HL-60 (cell line): Measurements from ENCODE around the gene ADIG.

Experiments
- DNase-seq, 2 experiments: peaks; one replicate each; pipeline ENCODE4 v3.0.0-alpha.2; 2010 to 2020; ENCODE audit warnings: low read depth in 1 of 2, low spot score in 1 of 2
- H3K27ac ChIP-seq: fragments of 250-450 bp; sonication (Bioruptor Pico); replicated peaks from 2 replicates; pipeline ENCODE4 v1.5.1; 2020; ENCODE audit warnings: mild to moderate bottlenecking, moderate library complexity
- H3K27me3 ChIP-seq: fragments of 250-450 bp; sonication (Bioruptor Pico); 2 replicates; pipeline ENCODE4 v1.5.1; 2021; ENCODE audit warnings: mild to moderate bottlenecking, moderate library complexity; ENCODE audit not compliant: insufficient read depth, poor library complexity, severe bottlenecking
- H3K4me3 ChIP-seq: replicated peaks from 2 replicates; pipeline ENCODE4 v1.5.1; 2011; ENCODE audit warnings: mild to moderate bottlenecking, control low read depth, low read length; ENCODE audit not compliant: insufficient read depth
- GABPA ChIP-seq: IDR thresholded peaks from 2 replicates; pipeline ENCODE4 v1.6.1; 2012; ENCODE audit warnings: low read depth
- POLR2AphosphoS5 ChIP-seq: IDR thresholded peaks from 2 replicates; pipeline ENCODE4 v1.6.1; 2012; ENCODE audit warnings: low read depth
- SPI1 ChIP-seq: IDR thresholded peaks from 2 replicates; pipeline ENCODE4 v1.6.1; 2012; ENCODE audit warnings: low read depth, mild to moderate bottlenecking, borderline replicate concordance
- TF ChIP-seq, protein P1 (sequence below): IDR thresholded peaks from one replicate; pipeline ENCODE4 v1.5.1; 2011; ENCODE audit warnings: low read length, control low read depth, inconsistent platforms; ENCODE audit not compliant: insufficient read depth
- TF ChIP-seq, protein P2 (sequence below): IDR thresholded peaks from 2 replicates; pipeline ENCODE4 v1.6.1; 2012; ENCODE audit warnings: low read depth; ENCODE audit not compliant: insufficient replicate concordance

The ADIG gene

DNA sequence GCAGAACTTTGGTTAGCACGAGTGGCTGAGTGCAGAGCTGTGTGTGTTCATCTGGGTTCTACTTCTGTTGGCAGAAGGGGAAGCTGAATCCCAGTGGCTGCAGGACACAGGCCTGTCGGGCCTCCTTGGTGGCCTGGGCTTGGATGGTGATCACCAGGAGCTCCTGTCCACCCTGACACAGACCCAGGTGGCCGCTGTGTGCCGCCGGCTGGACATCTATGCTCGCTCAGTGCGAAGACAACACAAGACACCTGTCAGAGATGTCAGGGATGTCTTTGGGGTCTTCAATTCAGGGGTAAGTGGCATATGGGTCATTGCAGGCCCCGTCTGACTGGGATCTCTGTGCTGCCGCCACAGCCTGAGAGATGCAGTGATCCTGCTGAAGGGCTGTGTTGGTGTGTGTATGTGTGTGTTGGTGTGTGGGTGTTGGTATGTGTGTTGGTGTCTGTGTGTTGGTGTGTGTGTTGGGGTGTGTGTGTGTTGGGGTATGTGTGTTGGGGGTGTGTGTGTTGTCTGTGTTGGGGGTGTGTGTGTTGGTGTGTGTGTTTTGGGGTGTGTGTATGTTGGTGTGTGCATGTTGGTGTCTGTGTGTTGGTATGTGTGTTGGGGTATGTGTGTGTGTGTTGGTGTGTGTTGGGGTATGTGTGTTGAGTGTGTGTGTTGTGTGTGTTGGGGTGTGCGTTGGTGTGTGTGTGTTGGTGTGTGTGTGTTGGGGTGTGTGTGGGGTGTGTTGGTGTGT lies 46.1 kb downstream of the ADIG start:
- Histone ChIP-seq H3K27ac (no peak overlapping the region), H3K27me3 (no peaks in the 10 kb centered on the region), H3K4me3 (no peak overlapping the region)
- no peak for DNase-seq
- no peak for TF ChIP-seq SPI1
- TF ChIP-seq, protein P1, sequence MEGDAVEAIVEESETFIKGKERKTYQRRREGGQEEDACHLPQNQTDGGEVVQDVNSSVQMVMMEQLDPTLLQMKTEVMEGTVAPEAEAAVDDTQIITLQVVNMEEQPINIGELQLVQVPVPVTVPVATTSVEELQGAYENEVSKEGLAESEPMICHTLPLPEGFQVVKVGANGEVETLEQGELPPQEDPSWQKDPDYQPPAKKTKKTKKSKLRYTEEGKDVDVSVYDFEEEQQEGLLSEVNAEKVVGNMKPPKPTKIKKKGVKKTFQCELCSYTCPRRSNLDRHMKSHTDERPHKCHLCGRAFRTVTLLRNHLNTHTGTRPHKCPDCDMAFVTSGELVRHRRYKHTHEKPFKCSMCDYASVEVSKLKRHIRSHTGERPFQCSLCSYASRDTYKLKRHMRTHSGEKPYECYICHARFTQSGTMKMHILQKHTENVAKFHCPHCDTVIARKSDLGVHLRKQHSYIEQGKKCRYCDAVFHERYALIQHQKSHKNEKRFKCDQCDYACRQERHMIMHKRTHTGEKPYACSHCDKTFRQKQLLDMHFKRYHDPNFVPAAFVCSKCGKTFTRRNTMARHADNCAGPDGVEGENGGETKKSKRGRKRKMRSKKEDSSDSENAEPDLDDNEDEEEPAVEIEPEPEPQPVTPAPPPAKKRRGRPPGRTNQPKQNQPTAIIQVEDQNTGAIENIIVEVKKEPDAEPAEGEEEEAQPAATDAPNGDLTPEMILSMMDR = no peak

DNA sequence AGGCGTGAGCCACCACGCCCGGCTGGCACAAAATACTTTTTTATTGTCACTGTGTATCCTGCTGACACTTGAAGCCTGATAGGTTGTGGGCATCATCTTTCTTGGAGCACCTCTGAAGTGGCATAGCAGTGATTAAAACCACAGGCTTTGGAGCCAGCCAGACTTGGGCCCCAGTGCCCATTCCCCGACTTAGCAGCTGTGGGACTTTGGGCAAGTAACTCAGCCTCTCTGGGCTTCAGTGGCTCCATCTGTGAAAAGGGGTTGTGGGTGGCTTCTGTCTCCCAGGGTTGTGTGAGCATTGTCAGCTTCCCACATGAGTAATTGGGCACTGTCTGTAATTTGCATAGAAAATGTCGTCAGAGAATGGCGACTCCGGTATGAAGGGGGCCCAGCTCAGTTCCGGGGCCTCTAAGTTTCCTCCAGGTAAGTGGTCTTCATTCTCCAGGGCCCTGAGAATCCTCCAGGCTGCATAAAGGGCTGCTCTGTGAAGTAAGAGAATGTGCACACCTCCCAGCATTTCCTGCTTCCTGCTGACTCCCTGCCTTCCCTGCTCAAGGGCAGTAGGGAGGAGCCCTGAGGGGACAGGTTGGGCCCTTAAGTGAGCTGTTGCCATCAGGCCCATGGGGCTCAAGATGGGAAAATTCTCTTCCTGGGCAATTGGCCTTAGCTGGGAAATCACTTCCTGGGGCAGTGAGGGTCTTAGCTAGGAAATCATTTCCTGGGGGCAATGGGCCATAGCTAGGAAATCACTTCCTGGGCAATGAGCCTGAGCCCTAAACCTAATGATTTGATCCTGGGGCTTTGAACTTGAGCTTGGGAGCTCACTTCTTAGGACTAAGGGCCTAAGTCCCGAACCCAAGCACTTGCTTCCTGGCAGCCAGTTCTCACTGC lies 47.8 kb downstream of the ADIG start:
- DNase-seq = no peak
- no peak overlapping the region for H3K27ac ChIP-seq
- no peak overlapping the region for H3K4me3 ChIP-seq
- H3K27me3 ChIP-seq = no peaks in the 10 kb centered on the region
- TF ChIP-seq, protein P2, sequence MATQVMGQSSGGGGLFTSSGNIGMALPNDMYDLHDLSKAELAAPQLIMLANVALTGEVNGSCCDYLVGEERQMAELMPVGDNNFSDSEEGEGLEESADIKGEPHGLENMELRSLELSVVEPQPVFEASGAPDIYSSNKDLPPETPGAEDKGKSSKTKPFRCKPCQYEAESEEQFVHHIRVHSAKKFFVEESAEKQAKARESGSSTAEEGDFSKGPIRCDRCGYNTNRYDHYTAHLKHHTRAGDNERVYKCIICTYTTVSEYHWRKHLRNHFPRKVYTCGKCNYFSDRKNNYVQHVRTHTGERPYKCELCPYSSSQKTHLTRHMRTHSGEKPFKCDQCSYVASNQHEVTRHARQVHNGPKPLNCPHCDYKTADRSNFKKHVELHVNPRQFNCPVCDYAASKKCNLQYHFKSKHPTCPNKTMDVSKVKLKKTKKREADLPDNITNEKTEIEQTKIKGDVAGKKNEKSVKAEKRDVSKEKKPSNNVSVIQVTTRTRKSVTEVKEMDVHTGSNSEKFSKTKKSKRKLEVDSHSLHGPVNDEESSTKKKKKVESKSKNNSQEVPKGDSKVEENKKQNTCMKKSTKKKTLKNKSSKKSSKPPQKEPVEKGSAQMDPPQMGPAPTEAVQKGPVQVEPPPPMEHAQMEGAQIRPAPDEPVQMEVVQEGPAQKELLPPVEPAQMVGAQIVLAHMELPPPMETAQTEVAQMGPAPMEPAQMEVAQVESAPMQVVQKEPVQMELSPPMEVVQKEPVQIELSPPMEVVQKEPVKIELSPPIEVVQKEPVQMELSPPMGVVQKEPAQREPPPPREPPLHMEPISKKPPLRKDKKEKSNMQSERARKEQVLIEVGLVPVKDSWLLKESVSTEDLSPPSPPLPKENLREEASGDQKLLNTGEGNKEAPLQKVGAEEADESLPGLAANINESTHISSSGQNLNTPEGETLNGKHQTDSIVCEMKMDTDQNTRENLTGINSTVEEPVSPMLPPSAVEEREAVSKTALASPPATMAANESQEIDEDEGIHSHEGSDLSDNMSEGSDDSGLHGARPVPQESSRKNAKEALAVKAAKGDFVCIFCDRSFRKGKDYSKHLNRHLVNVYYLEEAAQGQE = no peak
- TF ChIP-seq, protein P1 = no peak
- TF ChIP-seq POLR2AphosphoS5 (no peak), GABPA (no peak), SPI1 (no peak)

DNA sequence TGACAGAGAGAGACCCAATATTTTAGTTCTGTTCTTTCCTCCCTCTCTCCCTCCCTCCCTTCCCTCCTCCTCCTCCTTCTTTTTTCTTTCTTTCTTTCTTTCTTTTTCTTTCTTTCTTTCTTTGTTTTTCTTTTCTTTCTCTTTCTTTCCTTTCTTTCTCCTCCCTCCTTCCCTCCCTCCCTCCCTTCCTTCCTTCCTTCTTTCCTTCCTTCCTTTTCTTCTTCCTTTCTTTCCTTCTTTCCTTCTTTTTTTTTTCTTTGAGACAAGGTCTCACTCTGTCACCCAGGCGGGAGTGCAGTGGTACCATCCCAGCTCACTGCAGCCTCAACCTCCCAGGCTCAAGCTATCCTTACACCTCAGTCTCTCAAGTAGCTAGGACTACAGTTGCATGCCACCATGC lies 49.0 kb downstream of the ADIG start:
- H3K27ac ChIP-seq = no peak overlapping the region
- TF ChIP-seq POLR2AphosphoS5 (no peak), SPI1 (no peak), GABPA (no peak)
- TF ChIP-seq, protein P2 = no peak
- TF ChIP-seq, protein P1 = no peak
- no peak for DNase-seq
- H3K4me3 ChIP-seq = no peak overlapping the region
- H3K27me3 ChIP-seq = no peaks in the 10 kb centered on the region
